ENCODE measurements around the gene RASGRF1. TPM values are rescaled to one million over a fixed set of nuclear protein-coding genes. Genes with fewer than 3 reads are reported as not detected.

RASGRF1 gene
- total RNA-seq, 1 donor from 2014 or later: not detected

DNA sequence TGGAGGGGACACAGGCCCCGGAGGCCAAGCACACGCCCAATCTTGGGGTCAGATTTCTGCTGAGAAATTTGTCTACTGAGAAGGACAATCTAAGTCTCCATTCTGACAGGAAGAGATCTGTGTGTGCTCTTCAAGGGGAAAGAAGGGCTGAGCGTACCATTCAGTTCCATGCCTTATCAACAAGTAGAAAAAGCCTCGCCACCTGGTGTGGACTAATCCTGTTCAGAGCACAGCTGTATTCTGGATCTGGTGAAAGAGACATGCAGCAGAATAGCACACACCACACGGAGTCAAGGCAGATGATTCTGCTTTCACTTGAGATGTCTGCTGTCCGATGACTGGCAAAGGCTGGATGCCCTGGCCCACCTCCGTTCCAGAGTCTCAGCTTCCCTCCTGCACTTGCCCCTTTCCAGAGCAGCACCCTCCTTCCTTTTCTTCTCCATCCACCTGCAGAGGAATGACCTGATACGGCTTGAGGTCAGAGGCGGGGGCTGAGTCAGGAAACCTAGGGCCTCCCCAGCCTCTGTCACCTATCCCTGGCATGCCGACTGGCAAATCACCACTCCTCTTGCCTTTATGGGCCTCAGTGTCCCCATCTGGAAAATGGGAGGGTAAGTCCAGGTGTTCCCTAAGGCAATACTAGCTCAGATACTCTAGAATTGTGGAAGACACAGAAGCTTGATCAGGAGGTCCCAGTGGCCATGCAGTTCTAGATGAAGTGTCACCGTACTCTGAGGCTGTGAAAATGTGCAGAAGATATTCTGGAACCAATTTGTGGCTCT lies 108.9 kb downstream of the RASGRF1 start:
- intact Hi-C loops (cut with DNase I): no loop called here
- ATAC-seq (no peak), DNase-seq (ENCODE audit: missing footprints) (peak; percentile 25)

DNA sequence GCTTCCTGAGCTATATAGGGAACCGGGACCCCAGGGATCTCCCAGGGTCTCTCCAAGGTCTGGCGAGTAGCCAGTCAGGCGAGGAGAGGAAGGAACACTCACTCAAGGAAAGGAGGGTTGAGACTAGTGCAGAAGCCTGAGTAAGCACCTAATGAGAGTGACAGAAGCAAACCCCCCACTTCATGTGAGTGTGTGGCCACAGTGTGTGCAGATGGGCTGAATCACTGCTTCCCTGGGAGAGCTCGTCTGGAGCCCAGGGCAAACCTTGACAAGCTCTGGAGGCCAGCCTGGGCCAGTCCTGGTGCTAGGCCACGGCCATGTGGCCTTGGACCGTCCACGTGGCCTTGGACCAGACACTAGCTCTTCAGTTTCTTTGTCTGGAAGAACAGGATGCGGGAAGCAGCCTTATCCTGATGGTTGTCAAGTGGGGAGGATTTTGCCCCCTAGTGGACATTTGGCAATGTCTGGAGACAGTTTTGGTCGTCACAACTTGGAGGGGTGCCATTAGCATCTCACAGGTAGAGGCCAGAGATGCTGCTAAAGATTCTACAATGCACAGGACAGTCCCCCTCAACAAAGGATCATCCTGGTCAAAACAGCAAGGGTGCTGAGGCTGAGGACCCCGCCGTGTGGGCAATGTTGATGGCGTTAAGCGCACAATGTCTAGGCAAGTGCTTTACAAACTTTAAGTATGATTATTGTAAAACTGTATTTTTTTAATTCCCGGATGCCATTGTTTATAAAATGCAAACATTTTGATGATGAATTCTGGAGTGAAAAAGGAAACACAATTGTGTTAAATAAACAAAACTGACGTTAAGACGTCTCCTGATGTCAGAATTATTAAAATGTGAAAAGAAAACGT lies 110.9 kb downstream of the RASGRF1 start:
- DNase-seq (ENCODE audit: missing footprints) (no peak), ATAC-seq (peak; percentile 30)
- intact Hi-C loops (cut with DNase I): loop anchor here (2.0 kb wide), 2 partner anchors 25 to 71 kb away; no protein-coding TSS in a partner anchor

DNA sequence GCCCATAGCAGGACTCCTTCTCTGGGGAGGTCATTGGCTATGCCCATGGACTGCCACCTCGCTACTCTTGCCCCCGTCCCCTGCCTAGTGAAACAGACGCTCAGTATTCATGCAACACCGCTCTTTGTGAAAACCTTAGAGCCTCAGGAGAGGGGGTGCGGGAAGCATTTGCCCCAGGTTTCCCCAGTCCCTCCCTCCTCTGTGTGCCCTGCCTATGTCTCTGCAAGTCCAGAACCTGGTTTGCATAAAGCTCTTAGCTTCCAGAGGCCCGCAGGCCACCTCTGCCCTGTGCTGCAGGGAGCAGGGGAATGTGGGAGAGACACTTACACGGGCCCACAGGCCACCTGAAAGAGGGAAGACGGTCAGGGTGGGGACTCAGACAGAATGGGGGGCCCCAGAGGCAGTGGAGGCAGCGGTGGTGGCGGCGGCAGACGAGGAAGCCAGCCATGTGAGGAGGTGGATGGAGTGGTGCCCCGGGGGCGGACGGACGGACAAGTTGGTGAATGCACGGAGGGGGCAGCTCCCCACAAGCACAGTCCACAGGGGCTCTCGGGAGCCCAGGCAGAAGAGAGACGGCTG lies 111.9 kb downstream of the RASGRF1 start:
- no peak for DNase-seq (ENCODE audit: missing footprints)
- intact Hi-C loops (cut with DNase I): loop anchor here (2.0 kb wide), 2 partner anchors 24 to 70 kb away; no protein-coding TSS in a partner anchor
- no peak for ATAC-seq

DNA sequence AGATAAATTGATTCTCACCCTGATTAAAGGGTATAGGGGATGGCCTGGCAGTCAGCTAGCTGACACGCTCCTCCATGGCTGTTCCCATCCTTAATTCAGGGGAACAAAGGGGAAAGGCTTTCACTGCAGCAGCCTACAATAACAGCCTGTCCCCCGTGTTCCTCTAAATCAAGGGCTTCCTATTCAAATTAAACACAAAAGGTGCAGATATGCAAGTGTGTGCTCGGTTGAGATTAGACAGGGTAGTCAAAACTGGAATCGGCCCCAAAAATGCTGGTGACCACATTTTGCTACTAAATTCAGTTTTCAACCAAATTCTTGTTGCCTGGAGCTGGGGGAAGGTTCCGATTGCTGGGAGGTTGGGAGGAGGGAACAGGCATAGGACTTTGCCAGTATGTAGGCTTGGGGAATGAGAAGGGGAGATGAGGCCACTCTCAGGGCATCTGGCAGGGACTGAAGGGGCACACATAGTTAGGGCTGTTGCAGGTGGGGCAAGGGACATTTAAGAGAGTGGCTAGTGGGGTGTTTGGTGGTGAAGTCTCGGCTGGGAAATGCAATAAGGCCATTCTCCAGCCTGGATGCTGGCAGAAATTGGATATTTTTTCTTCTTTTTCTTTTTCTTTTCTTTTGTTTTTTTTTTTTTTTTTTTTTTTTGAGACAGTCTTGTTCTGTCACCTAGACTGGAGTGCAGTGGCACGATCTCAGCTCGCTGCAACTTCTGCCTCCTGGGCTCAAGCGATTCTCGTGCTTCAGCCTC lies 112.8 kb downstream of the RASGRF1 start:
- intact Hi-C loops (cut with DNase I): loop anchor here (2.0 kb wide), 2 partner anchors 23 to 69 kb away; no protein-coding TSS in a partner anchor
- ATAC-seq: no peak
- DNase-seq (ENCODE audit: missing footprints): no peak

DNA sequence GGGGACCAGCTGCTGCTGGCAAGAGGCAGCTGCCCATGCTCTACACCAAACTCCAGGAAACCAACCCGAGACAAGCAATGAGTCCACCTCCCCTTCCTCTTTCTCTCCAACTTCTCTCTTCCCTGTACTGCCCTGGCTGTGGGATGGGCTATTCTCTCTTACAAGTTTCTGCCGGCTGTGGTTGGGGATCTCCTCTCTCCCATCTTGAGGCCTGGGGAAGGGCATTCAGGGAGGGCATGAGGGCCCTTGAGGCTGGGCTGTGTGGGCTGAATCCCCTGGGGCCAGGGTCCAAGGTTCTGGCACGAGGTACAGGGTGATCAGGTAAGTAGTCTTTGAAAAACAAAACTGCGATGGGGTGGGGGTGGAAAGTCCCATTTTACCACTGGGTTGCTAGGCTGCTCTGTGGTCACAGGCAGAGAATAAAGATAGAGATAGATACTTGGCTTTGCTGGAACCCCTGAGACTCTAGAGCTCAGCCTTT lies 113.4 kb downstream of the RASGRF1 start:
- ATAC-seq (peak; percentile 31), DNase-seq (ENCODE audit: missing footprints) (no peak)
- intact Hi-C loops (cut with DNase I): no loop called here

DNA sequence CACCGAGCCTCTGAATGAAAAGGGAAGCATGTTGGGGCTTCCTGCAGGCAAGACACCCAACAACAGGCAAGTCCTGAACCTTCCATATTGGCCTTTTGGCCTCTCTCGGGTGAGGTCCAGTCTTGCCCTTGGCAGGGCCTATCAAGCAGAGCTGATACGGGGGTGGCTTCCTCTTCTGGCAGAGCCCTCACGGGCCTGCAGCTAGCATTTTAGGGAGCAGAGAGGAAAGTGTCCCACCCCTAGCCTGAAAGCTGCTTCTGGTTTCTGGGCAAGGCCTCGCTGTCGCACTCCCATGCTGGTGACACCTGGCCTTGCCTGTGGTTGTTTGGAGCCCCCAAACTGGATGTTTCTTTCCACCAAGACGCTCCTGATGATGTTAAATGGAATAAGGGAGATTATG lies 113.9 kb downstream of the RASGRF1 start:
- no peak for DNase-seq (ENCODE audit: missing footprints)
- ATAC-seq: no peak
- intact Hi-C loops (cut with DNase I): no loop called here

DNA sequence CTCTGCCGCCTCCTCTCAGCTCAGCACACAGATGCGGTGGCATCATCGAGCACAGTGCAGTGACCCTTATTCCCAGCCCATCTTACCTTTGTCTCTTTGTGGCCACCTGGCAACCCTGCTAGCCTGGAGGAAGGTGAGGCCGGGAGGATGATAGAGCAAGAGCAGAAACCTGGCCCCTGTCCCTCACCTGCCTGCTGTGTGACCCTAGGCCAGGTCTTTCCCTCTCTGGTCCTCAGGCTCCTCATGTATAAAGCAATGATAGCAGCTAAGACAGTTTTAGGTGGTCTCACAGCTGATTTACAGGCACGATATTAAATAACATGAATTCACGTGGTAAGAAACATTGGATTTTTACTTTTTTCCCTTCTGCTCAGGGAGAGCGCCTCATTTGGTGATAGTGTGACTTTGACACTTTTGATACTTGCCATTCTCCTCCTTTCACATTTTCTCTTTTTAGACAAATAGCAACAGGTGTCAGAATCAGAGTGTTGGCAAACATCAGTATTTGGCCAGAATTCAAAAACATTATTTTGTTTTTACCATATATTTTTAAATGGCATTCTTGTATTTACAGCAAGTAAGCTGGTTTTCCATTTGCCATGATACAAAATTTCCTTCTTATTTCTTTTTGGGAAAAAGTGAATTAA lies 116.2 kb downstream of the RASGRF1 start:
- no peak for ATAC-seq
- no peak for DNase-seq (ENCODE audit: missing footprints)
- intact Hi-C loops (cut with DNase I): no loop called here

DNA sequence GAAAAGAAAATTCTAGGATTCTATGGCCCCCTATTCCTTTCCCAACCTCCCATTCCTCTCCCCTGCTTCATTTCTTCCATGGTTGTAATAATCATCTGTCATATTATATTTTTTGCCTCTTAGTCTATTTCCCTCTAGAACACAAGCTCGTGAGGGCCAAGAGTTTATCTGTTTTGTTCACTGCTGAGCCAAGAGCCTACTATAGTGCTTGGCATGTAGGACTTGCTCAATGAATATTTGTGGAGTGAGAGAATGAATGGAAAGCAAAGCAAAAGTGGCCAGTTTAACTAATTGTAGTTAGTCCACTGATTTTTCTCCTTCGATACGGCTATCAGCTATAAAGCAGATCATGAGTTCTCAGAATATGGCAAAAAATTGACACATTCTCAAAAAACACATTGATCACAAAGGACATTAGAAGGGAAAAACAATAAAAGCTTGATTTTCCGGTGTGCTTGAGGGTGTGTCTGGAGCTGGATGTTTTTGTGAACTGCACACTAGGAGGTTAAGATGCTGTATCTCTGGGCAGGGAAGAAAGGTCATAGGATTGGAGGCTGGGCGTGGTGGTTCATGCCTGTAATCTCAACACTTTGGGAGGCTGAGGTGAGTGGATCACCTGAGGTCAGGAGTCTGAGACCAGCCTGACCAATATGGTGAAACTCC lies 120.8 kb downstream of the RASGRF1 start:
- intact Hi-C loops (cut with DNase I): no loop called here
- ATAC-seq (no peak), DNase-seq (ENCODE audit: missing footprints) (no peak)

DNA sequence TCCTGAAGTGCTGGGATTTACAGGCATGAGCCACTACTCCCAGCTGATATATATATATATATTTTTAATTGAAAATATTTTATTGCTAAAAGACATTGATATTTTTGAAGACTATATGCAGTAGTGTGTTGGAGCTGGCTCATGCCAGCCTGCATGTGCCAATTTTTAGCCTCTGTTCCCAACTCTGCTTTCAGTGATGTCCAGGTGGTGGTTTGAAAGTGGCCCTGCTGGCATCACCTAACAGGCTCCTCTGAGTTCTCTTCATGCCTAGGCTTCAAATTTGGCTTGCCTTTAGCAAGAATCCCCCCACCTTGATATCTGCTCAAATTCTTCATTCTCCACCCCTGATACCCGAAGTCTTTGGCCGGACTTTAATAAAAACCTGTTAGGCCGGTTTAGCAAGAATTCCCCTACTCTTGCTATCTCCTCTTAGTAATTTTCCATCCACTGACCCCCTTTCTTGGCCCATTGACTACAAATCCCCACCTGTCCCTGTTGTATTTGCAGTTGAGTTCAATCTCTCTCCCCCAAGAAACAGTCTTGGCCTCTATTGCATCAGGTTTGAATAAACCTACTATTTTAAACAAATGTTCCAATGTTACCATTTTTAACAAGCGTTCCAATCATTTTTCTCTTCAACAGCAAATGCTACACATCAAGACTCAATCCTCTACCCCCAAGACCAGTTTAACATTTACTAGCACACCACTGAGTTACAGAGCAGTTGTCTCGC lies 121.9 kb downstream of the RASGRF1 start:
- no peak for ATAC-seq
- no peak for DNase-seq (ENCODE audit: missing footprints)
- intact Hi-C loops (cut with DNase I): no loop called here

DNA sequence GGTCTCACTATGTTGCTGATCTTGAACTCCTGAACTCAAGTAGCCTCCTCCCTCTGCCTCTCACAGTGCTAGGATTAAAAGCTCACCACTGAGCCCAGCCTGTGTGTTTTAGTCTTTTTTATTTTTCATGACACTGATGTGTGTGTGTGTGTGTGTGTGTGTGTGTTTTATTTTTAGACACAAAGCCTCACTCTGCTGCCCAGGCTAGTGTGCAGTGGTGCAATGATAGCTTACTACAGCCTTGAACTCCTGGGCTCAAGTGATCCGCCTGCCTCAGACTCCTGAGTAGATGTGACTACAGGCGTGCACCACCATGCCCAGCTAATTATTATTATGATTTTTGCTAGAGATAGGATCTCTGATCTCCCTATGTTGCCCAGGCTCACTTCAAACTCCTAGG lies 122.5 kb downstream of the RASGRF1 start:
- ATAC-seq (no peak), DNase-seq (ENCODE audit: missing footprints) (no peak)
- intact Hi-C loops (cut with DNase I): no loop called here

DNA sequence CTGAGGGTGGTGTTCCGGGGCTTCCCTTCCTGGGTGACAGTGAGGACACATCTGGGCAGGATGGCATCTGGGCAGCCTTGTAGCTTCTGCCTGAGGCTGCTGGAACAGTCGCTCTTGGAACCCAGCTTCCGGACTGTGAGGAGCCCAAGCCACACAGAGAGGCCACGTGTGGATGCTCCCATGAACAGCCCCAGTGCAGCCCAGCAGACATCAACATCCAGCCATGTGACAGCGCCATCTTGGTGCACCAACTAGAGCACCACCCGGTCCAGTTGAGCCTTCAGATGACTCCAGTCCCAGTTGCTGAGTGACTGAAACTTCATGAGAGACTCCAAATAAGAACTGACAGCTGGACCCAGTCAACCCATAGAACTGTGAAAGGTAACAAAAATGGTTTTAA lies 130.3 kb downstream of the RASGRF1 start:
- ATAC-seq: no peak
- intact Hi-C loops (cut with DNase I): no loop called here
- DNase-seq (ENCODE audit: missing footprints): no peak

DNA sequence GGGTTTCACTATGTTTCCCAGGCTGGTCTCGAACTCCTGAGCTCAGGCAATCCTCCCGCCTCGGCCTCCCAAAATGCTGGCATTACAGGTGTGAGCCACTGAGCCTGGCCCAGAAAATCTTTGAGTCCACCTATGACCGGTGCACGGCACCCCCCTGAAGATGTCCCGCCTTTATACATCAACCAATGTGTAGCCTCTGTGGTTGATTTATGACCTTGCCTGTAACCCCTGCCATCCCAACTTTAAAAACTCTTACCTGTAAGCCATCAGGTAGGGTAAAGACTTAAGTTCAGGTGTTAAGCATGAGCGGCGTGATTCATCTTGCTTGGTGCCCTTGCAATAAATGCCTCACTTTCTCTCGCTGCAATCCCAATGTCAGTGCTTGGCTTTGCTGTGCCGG lies 131.2 kb downstream of the RASGRF1 start:
- no peak for DNase-seq (ENCODE audit: missing footprints)
- ATAC-seq: no peak
- intact Hi-C loops (cut with DNase I): no loop called here

DNA sequence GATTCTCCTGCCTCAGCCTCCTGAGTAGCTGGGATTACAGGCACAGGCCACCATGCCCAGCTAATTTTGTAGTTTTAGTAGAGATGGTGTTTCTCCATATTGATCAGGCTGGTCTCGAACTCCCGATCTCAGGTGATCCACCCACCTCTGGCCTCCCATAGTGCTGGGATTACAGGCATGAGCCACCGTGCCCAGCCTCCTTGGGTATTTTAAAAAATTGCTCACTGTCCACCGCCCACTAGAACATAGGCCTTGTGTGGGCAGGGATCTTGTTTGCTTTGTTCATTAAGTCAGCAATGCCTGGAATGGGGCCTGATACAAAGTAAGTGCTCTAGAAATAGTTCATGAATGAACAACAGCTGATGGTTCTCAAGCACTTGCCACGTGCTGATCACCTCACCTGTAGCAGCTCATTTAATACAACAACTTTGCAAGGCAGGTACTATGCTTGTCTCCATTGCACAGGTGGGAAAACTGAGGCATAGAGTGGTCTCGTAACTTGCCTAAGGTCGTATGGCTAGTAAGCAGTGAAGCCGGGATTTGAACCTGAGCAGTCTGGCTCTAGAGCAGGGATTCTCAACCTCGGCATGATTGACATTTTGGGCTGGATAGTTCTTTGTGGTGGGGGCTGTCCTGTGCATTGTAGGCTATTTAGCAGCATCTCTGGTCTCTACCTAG lies 133.0 kb downstream of the RASGRF1 start:
- ATAC-seq: no peak
- intact Hi-C loops (cut with DNase I): no loop called here
- DNase-seq (ENCODE audit: missing footprints): no peak

DNA sequence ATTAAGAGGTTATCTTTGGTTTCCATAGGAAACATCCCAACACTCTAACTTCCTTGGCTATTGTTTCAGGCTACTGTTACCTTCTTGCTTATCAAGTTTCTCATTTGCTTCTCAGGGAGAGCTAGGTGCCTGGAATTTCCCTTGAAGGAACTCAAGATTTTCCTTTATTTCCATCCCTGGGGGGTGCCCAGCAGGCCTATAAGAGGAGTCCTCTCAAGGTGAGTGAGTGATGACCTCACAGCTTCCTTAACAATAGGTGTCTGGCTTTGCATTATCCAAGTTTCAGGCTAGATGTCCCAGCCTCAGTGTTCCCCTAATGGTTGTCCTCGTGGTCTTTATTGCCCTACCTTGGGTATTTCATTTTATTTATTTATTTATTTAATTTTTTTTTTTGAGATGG lies 133.6 kb downstream of the RASGRF1 start:
- DNase-seq (ENCODE audit: missing footprints): no peak
- intact Hi-C loops (cut with DNase I): no loop called here
- ATAC-seq: no peak

DNA sequence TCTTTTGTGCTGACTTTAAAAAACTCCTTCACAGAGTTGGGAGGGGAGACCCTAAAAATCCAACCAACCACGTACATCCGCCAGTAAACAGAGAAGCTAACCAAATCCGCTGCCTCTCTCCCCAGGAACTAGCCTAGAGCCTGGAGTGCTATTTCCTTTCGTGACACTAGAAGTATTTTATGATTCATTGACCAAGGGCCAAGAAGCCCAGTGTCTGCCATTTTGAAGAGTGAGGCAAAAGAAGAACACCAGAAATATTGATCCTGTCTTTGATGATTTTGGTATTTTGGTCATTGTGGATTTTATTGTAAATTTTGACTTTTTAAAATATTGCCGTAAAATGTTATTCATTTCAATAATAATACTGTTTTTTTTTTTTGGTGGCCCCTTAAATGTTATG lies 135.2 kb downstream of the RASGRF1 start:
- DNase-seq (ENCODE audit: missing footprints) (no peak), ATAC-seq (no peak)
- intact Hi-C loops (cut with DNase I): loop anchor here (2.0 kb wide), 1 partner anchor 23 kb away; no protein-coding TSS in a partner anchor

DNA sequence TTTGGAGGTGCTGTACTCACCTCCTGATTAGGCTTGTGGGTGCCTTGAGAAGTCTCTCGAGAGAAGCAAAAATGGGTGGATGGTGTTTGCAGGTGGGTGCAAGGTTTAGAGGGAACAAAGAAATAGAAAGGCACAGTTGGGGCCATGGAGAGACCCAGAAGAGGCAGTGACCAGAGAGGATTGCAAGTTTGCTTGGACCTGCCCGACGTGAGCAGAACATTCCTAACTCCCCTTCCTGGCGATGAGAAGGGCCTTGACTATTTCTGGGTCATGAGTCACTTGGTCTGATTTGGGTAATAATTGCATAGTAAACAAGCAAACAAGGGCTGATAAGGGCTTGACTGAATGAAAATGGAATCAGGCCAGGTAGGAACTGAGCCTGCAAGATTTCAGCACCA lies 138.7 kb downstream of the RASGRF1 start:
- ATAC-seq: no peak
- intact Hi-C loops (cut with DNase I): no loop called here
- DNase-seq (ENCODE audit: missing footprints): no peak

Measured in Right ventricle myocardium inferior (tissue), 1 donor.